Kidney (tissue), 14 donors: Measurements from ENCODE around the gene MAP3K2. TPM values are rescaled to one million over a fixed set of nuclear protein-coding genes. Genes with fewer than 3 reads are reported as not detected.

Source experiments
- DNase-seq, 5 donors: peaks; one replicate each; pipeline ENCODE4 v3.0.0-alpha.2; 2013 to 2020
- FAIRE-seq: peaks from 2 replicates; lab custom pipeline; 2012; peaks lifted over from hg19 to GRCh38; lab: Jason Lieb, UNC
- H3K27ac ChIP-seq, 2 donors: one replicate each; pipeline ENCODE4 v1.7.0; 2013; ENCODE audit warnings: low read depth in 2 of 2, low read length in 2 of 2, inconsistent platforms in 1 of 2
- H3K27me3 ChIP-seq: one replicate; pipeline ENCODE4 v1.7.1; 2013; ENCODE audit warnings: low read length, inconsistent platforms; ENCODE audit not compliant: control insufficient read depth, insufficient read depth
- H3K36me3 ChIP-seq, 3 donors: one replicate each; pipeline versions ENCODE4 v1.7.0 to v1.7.1; 2013; ENCODE audit warnings: low read length in 3 of 3, control low read depth in 1 of 3, inconsistent platforms in 1 of 3; ENCODE audit not compliant: insufficient read depth in 3 of 3, control insufficient read depth in 2 of 3
- H3K4me1 ChIP-seq, 3 donors: one replicate each; pipeline versions ENCODE4 v1.7.0 to v1.7.1; 2013; ENCODE audit warnings: low read length in 3 of 3, inconsistent platforms in 1 of 3, low read depth in 1 of 3; ENCODE audit not compliant: control insufficient read depth in 2 of 3, insufficient read depth in 2 of 3
- H3K4me3 ChIP-seq, 3 donors: one replicate each; pipeline versions ENCODE4 v1.7.0 to v1.8.1; 2013; ENCODE audit warnings: low read length in 3 of 3, control low read depth in 1 of 3, inconsistent platforms in 1 of 3
- H3K9ac ChIP-seq, 3 donors: one replicate each; pipeline versions ENCODE4 v1.7.0 to v1.7.1; 2013; ENCODE audit warnings: low read length in 3 of 3, control low read depth in 1 of 3, inconsistent platforms in 1 of 3
- H3K9me3 ChIP-seq, 3 donors: one replicate each; pipeline versions ENCODE4 v1.7.0 to v1.7.1; 2013; ENCODE audit warnings: low read length in 3 of 3, control low read depth in 1 of 3, inconsistent platforms in 1 of 3; ENCODE audit not compliant: control insufficient read depth in 2 of 3, insufficient read depth in 1 of 3
- intact Hi-C: fragments of 100-400 bp; cut with DNase I; formaldehyde crosslinking; loops from one replicate; pipeline ENCODE4 v1.11.1; 2022
- polyA plus RNA-seq: library from polyadenylated mRNA; stranded (reverse); fragments of 350-450 nt; fragmentation: Illumina TruSeq; extraction: RNeasy Lipid Tissue Mini Kit (QIAGEN cat#74804); gene quantifications from one replicate; pipeline ENCODE4 v1.2.3, GENCODE V29; 2014; ENCODE audit warnings: low read depth, low replicate concordance; ENCODE audit not compliant: insufficient read depth
- total RNA-seq: library from RNA; stranded (reverse); fragmentation: NEBNext Ultra II Directional; extraction: Animal tissue kit (Norgen Biotek cat#: 25700); gene quantifications from one replicate; pipeline ENCODE4 v1.2.1, GENCODE V29; 2021
- TF ChIP-seq, protein P1 (sequence below): IDR thresholded peaks from 3 replicates; pipeline ENCODE4 v1.5.1; 2012; ENCODE audit warnings: mild to moderate bottlenecking, moderate library complexity, borderline replicate concordance; ENCODE audit not compliant: insufficient read depth; ENCODE audit errors: extremely low read depth
- donor health status: control.
- donor health status: control.
- donor health status: control.
- donor health status: control.
- donor health status: control.
- donor health status: DM: yes; HTN: yes; CAD: no.
- donor health status: Normal renal cell carcinoma (clear cell type).

The MAP3K2 gene
- total and polyA plus RNA-seq, 2 donors from 2014 or later = 4.9 to 65.3 TPM

DNA sequence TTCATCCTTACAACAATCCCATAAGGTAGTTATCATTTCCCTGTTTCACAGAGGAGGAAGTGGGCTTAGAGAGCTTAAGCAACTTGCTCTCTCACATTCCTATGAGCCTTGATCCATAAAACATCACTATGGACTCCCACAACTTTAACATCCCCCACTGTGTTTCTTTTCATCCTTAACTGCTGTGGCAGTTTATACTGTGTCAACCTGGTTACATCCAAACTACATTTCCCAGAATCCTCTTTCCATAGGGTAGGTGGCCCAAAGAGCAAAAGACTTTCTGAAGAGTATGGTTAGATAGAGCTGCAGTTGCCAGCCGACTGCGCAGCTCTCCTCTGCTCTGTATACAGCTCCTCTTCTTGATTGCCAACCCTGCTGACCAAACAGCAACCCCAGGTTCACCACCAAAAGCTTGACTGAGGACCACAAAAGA lies 22.5 kb downstream of the MAP3K2 start:
- DNase-seq = peak in 2 of 5 donors; percentile 58 to 66
- intact Hi-C loops = no loop called here
- H3K27me3 ChIP-seq = no peaks in the 10 kb centered on the region
- no peaks in the 10 kb centered on the region for H3K36me3 ChIP-seq
- no peak overlapping the region for H3K4me3 ChIP-seq
- H3K27ac ChIP-seq = no peak overlapping the region
- FAIRE-seq = no peak
- H3K9ac ChIP-seq = no peak overlapping the region
- TF ChIP-seq, protein P1, sequence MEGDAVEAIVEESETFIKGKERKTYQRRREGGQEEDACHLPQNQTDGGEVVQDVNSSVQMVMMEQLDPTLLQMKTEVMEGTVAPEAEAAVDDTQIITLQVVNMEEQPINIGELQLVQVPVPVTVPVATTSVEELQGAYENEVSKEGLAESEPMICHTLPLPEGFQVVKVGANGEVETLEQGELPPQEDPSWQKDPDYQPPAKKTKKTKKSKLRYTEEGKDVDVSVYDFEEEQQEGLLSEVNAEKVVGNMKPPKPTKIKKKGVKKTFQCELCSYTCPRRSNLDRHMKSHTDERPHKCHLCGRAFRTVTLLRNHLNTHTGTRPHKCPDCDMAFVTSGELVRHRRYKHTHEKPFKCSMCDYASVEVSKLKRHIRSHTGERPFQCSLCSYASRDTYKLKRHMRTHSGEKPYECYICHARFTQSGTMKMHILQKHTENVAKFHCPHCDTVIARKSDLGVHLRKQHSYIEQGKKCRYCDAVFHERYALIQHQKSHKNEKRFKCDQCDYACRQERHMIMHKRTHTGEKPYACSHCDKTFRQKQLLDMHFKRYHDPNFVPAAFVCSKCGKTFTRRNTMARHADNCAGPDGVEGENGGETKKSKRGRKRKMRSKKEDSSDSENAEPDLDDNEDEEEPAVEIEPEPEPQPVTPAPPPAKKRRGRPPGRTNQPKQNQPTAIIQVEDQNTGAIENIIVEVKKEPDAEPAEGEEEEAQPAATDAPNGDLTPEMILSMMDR = no peak
- peaks cover 0 to 7% (median 0%) of the 10 kb centered on the region in 3 donors for H3K4me1 ChIP-seq
- H3K9me3 ChIP-seq = no peaks in the 10 kb centered on the region

GRCh38 chr2:127362971-127363370 lies 24.8 kb downstream of the MAP3K2 start:
- intact Hi-C loops = no loop called here
- H3K27ac ChIP-seq = no peak overlapping the region
- no peak for FAIRE-seq

DNA sequence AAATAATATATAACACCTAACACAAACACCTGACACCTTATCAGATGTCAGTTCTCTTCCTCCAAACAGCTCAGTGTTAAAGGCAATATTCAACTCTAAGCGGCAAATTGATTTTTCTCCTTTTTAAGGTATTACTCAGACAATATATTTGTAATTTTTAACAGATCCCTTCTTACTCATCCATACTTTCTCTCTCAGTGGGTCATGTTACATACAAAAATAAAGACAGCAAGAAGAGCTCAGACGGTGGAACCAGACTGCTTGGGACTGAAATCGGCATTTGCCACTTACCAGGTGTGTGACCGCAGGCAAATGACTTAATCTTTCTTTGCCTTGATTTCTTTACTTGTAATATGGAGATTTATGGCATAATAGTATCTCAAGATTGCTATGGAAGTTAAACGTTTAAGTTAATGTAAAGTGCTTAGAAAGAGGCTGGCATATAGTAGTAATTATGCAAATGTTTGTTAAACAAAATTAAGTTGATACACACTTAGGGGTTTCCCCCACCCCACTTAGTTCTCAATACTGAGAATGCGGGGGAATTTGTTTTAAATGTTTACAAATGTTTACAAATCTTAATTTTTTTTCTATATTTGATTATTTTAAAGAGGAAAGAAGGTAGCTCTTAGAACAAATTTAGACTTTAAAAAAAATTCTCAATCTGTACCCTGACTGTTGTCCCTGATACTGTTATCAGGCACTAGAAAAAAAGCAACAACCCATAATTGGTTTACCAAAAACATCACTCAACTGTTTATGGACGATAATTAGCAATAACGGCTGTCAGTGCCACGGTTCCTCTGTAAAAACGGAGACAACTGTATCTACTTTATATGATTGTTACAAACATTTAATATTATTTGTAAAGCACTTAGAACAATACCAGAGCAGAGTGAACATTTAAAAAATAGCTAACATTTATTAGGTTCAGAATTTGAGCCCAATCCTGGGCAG lies 25.6 kb downstream of the MAP3K2 start:
- no peaks in the 10 kb centered on the region for H3K27me3 ChIP-seq
- no peaks in the 10 kb centered on the region for H3K9me3 ChIP-seq
- DNase-seq = no peak
- no peak overlapping the region for H3K27ac ChIP-seq
- no peak overlapping the region for H3K9ac ChIP-seq
- H3K36me3 ChIP-seq = no peaks in the 10 kb centered on the region
- TF ChIP-seq, protein P1 = no peak
- intact Hi-C loops = no loop called here
- H3K4me1 ChIP-seq = peaks cover 0 to 7% (median 0%) of the 10 kb centered on the region in 3 donors
- H3K4me3 ChIP-seq = no peak overlapping the region
- no peak for FAIRE-seq

More at GRCh38 chr2:127362971-127363370, 24.8 kb downstream of the MAP3K2 start:
- no peak overlapping the region for H3K4me3 ChIP-seq
- no peak for DNase-seq
- no peak overlapping the region for H3K9ac ChIP-seq
- peaks cover 0 to 7% (median 0%) of the 10 kb centered on the region in 3 donors for H3K4me1 ChIP-seq
- TF ChIP-seq, protein P1 = no peak
- H3K27me3 ChIP-seq = no peaks in the 10 kb centered on the region
- H3K36me3 ChIP-seq = no peaks in the 10 kb centered on the region
- no peaks in the 10 kb centered on the region for H3K9me3 ChIP-seq
